NCI-H82 treated with DMSO at 0.1 percent for 48 hours (cell line): ENCODE measurements around the gene SCGN.

Experiments used
- DNase-seq: peaks from one replicate; lab custom pipeline; 2025; ENCODE audit not compliant: unreplicated experiment; lab: John Stamatoyannopoulos, UW

Gene SCGN

DNA sequence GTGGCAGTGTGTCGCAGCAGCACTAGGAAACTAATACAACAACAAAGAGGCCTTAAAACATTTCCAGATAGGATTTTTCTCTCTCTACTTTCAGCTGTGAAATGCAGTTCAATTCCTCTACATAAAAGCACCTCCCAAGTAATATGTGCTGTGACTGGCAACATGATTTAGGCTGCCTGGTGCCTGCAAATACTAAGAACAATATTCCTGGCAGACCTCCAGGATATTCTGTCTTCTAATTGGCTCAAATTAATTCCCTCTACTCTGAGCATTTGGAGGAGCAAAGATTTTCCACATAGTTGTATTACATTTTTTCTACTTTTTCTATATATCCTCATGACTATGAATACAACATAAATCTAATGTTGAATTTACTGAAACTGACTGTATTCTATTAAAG, 33.2 kb downstream of the SCGN start:
- peak; percentile 33 for DNase-seq

DNA sequence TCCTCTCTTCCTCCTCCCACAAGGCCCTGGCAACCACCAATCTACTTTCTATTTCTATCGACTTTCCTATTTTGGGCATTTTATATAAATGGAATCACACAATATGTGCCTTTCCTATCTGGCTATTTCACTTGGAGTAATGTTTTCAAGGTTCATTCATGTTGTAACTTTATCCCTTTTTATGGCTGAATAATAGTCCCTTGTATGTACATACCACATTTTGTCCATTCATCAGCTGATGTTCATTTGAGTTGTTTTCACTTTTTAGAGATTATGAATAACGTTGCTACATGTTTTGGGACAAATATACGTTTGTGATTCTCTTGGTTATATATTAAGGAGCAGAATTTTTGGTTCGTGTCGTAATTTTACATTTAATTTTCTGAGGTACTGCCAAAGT, 33.9 kb downstream of the SCGN start:
- DNase-seq: no peak

DNA sequence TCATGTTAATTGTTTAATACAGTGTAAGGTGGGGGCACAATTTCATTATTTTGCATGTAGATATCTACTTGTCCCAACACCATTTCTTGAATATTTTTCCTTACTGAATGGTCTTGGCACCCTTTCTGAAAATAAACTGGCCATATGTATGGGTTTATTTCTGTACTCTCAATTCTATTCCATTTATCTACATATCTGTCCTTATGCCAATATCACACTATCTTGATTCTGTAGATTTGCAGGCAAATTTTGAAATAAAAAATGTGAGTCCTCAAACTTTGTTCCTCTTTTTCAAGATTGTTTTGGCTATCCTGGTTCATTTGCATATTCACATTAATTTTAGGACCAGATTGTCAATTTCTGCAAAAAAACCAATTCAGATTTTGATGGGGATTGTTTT, 34.8 kb downstream of the SCGN start:
- no peak for DNase-seq

DNA sequence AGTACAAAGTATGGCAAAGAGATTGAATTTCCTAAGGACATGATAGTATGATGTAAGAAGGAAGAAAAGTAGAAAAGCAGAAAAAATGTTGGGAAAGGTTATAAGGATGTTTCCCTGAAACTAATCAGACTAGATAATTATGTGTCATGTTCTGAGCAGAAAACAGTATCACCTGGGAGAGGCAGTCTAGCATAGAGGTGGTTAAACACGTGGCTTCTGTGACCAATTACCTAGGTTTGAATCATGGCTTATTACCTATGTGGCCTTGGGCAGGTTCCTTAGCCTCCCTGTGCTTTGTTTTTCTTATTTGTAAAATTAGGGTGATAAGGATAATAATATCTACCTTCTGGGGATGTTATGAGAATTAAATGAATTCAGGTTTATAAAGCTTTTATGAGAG, 38.0 kb downstream of the SCGN start:
- DNase-seq: no peak

DNA sequence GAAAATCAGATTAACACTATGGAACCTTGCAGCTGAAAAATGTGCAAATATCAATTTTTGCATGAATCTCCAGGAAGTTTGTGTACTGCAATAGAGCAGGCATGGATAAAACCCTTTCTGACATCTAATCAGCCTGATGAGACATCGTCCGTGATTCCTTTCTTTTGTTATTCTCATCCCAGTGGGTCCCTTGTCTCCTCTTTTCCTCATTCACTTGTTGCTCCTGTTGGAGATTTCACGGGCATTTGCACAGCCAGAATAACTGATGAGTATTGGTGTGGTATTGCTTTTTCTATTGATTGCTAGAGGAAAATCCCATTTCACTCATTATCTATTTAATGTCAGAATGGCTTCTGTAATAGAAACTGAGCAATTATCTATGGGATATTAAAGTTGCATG, 39.9 kb downstream of the SCGN start:
- DNase-seq: no peak

DNA sequence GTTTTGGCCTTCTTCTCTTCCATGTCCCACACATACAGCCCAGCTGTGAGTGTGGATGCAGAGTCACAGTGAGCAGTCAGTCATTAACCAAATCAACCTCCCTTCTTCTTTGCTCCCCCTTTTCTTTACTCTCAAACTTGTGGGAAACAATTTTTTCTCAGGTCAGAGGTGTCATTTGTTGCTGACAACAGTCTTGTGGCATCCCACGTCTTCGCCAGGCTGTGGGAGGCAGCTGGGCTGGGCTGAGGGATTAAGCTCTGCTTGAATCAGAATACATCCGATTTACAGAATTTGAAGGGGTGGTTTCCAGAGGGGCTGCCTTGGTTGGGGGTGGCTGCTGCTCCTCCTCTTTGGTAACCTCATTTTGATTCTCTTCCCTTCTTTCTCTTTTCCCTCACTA, 40.5 kb downstream of the SCGN start:
- DNase-seq: peak; percentile 32

- DNase-seq: no peak
These were observed 42.4 kb downstream of the SCGN start for GRCh38 chr6:25694366-25694765.

GRCh38 chr6:25695671-25696070, 43.7 kb downstream of the SCGN start:
- DNase-seq: no peak

GRCh38 chr6:25697537-25698340, 45.7 kb downstream of the SCGN start:
- no peak for DNase-seq

GRCh38 chr6:25698631-25699030, 46.6 kb downstream of the SCGN start:
- DNase-seq: no peak

GRCh38 chr6:25699649-25700048, 47.6 kb downstream of the SCGN start:
- no peak for DNase-seq

DNA sequence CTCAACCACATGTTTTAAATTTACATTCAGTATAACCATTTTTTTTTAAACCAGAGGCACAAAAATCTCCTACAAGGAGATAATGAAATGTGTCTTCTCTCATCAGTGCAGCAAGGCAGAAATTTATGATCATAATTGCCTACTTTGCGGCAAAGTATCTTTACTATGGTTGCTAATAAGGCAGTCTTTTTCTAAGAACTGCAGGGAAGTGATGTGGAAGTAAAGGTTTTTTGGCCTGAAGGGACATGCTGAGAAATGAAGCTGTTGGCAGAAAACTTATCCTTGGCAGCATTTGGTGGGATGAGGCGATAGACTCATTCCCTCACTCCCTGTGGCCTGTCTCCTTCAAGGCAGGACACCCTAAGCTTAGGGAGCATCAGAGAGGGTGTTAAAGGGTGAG, 48.7 kb downstream of the SCGN start:
- DNase-seq: no peak

GRCh38 chr6:25701807-25702206, 49.8 kb downstream of the SCGN start:
- DNase-seq: no peak

DNA sequence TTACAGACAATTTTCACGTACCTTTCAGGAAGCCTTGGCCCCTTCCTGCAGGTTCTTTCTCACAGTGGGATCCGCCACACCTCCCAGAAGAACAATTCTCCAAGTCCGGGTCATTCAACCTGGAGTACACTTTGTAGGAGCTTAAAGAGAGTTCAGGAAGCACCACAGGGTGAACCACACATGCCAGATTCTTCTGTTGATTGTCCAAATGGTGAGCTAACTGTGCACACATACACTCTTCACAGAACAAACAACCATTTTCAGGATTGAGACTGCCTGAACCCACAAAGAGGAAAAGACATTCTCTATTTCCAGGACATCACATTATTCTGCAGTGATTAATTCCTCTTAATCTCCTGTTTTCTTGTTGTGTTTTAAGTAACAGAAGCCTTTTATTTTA, 51.0 kb downstream of the SCGN start:
- no peak for DNase-seq

GRCh38 chr6:25704001-25704400, 52.0 kb downstream of the SCGN start:
- no peak for DNase-seq

GRCh38 chr6:25706314-25707014, 54.4 kb downstream of the SCGN start:
- DNase-seq: peak; percentile 7

GRCh38 chr6:25709761-25710160, 57.7 kb downstream of the SCGN start:
- no peak for DNase-seq

DNA sequence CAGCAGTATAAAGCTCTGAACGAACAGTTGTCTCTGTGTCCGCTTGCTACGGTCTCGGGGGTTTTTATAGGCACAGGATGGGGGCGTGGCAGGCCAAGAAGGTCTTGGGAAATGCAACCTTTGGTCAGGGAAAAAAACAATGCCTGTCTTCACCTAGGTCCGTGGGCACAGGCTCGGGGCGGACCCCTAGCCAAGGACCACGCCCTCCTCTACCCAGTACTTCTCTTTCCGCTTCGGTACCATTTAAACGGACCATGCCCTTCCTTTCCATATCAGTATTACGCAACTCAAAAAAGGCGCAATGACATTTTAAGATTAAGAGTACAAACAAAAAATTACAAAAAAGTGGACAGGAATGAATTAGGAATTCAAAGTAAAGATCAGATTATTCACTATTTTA, 58.3 kb downstream of the SCGN start:
- DNase-seq: no peak

DNA sequence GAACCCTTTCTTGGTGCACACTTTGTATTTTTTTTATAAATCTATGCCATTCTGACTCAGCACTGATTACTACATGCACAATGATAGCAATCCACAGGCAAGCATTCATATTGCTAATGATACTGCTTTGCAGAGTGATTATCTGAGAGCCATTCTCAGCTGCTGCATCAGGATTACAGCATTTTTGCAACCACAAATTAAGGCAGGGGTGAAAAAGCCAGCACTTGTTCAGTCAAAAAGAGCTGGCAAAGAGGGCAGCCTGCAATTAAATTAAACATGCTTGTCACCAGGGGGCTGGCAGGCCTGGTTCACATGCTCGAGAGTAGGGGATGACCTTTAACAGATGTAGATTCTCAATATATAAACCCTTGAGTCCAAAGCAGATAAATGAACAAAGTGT, 61.8 kb downstream of the SCGN start:
- no peak for DNase-seq

DNA sequence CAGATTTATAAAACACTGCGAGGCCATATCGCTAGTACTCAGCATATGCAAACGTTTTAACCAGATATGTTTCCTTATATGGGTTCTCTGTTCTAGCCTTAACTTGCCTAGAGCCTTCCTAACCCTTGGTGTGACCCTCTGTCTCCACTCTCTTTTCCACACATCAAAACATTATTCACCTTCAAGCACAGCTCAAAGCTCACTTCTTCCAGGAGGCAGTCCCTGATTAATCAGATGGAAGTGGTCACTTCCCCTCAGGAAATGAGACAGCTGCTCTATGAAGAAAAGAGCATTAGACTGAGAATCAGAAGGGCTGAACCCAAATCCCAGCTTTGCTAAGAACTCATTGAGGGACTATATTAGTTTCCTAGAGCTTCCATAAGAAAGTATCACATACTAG, 62.8 kb downstream of the SCGN start:
- DNase-seq: peak; percentile 68

- DNase-seq: no peak
These were observed 63.8 kb downstream of the SCGN start for GRCh38 chr6:25715794-25716193.

GRCh38 chr6:25717866-25718740, 66.1 kb downstream of the SCGN start:
- DNase-seq: peak; percentile 10
